ENCODE data around the gene PGAM1.

- TF ChIP-seq POLR2A (IDR thresholded peaks at IDR 0.05) (no peak), CTCF (IDR thresholded peaks at IDR 0.05) (no peak)
Measured at GRCh38 chr10:97466755-97467154, 40.8 kb downstream of the PGAM1 start.

Measured in lower leg skin (tissue), 3 donors.